ENCODE data around the gene RYR2. TPM values are rescaled to one million over a fixed set of nuclear protein-coding genes. Genes with fewer than 3 reads are reported as not detected.

The RYR2 gene
- total and polyA plus RNA-seq, 9 of the 15 experiments (the other 6 are each of a cell fraction or from before 2014, with no cell fraction given): 0.03 to 0.42 (median 0.14) TPM

GRCh38 chr1:237287876-237288521 is 246.0 kb downstream of the RYR2 start:
- no TSS peak for BruUV-seq (replicated peaks)
- ATAC-seq: no peak
- ChIA-PET POLR2A (no interaction called here), CTCF (ENCODE audit: low intra/inter-chr PET ratio) (no interaction called here)
- Histone ChIP-seq H3K9me1 (ENCODE audit: control insufficient read depth, insufficient read depth, low read length) (no peaks in the 10 kb centered on the region), H3K79me2 (ENCODE audit: control insufficient read depth, insufficient read depth, low read length) (no peaks in the 10 kb centered on the region), H3K4me2 (ENCODE audit: insufficient read depth, low read length) (no peak overlapping the region), H2AFZ (ENCODE audit: low read depth, low read length) (no peak overlapping the region), H3K27ac (ENCODE audit: extremely low read depth, low read depth, low read length) (no peak overlapping the region), H3K4me3 (no peak overlapping the region), H3K9me3 (replicated peaks; ENCODE audit: control insufficient read depth, insufficient read depth, low read depth, low read length) (no peaks in the 10 kb centered on the region), H3K9ac (ENCODE audit: insufficient read depth in 1 of 2, low read depth in 2 of 2, low read length in 2 of 2) (no peak overlapping the region), H3K4me1 (replicated peaks in 1 of 2; ENCODE audit: control insufficient read depth in 2 of 2, insufficient read depth in 2 of 2, low read length in 2 of 2) (no peaks in the 10 kb centered on the region), H4K20me1 (replicated peaks; ENCODE audit: control insufficient read depth, insufficient read depth, low read length) (no peaks in the 10 kb centered on the region), H3K27me3 (ENCODE audit: control insufficient read depth in 2 of 2, insufficient read depth in 2 of 2, low read length in 2 of 2) (no peaks in the 10 kb centered on the region), H3K36me3 (ENCODE audit: control insufficient read depth, insufficient read depth, low read length) (no peaks in the 10 kb centered on the region)
- TF ChIP-seq NFIC (IDR thresholded peaks at IDR 0.05): peak; percentile 85
- peak; percentile 72 for TF ChIP-seq NFIX (CRISPR knock-in tag; IDR thresholded peaks at IDR 0.05; ENCODE audit: low read depth)
- no peak for TF ChIP-seq POLR2H (tag; IDR thresholded peaks at IDR 0.05; ENCODE audit: low read depth)
- no peak for TF ChIP-seq ATF2 (CRISPR knock-in tag; IDR thresholded peaks at IDR 0.05)
- intact Hi-C loops (cut with micrococcal nuclease): no loop called here
- 0% methylated on average over 6 of the region's 6 CpGs for WGBS (ENCODE audit: insufficient coverage, low coverage, missing lambda C conversion rate)
- DNase-seq (ENCODE audit: extremely low read depth in 1 of 4, low spot score in 3 of 4): no peak
- FAIRE-seq: no peak
- in situ Hi-C loops (cut with MboI): no loop called here

- no peak for TF ChIP-seq ZBTB43 (CRISPR knock-in tag; IDR thresholded peaks at IDR 0.05)
- TF ChIP-seq NFIC (IDR thresholded peaks at IDR 0.05): peak; percentile 50
- TF ChIP-seq MTA2 (IDR thresholded peaks at IDR 0.05; ENCODE audit: low read depth): no peak
- TF ChIP-seq ZKSCAN3 (CRISPR knock-in tag; IDR thresholded peaks at IDR 0.05): no peak
- no peak for TF ChIP-seq YBX1 (IDR thresholded peaks at IDR 0.05)
- TF ChIP-seq CCAR2 (IDR thresholded peaks at IDR 0.05; ENCODE audit: low read depth, low read length): no peak
- TF ChIP-seq GATA2 (CRISPR knock-in tag; IDR thresholded peaks at IDR 0.05): no peak
- TF ChIP-seq NFIX (CRISPR knock-in tag; IDR thresholded peaks at IDR 0.05; ENCODE audit: low read depth): peak; percentile 60
- TF ChIP-seq HMBOX1 (IDR thresholded peaks at IDR 0.05): no peak
These were observed 251.8 kb downstream of the RYR2 start for GRCh38 chr1:237293804-237294203.

More at GRCh38 chr1:237293804-237294203, 251.8 kb downstream of the RYR2 start:
- H4K20me1 ChIP-seq (replicated peaks; ENCODE audit: control insufficient read depth, insufficient read depth, low read length): no peaks in the 10 kb centered on the region
- POLR2A ChIA-PET: no interaction called here
- H3K79me2 ChIP-seq (ENCODE audit: control insufficient read depth, insufficient read depth, low read length): no peaks in the 10 kb centered on the region
- H3K4me2 ChIP-seq (ENCODE audit: insufficient read depth, low read length): no peak overlapping the region
- CTCF ChIA-PET (ENCODE audit: low intra/inter-chr PET ratio): no interaction called here
- no peaks in the 10 kb centered on the region for H3K36me3 ChIP-seq (ENCODE audit: control insufficient read depth, insufficient read depth, low read length)
- no peaks in the 10 kb centered on the region for H3K27me3 ChIP-seq (ENCODE audit: control insufficient read depth in 2 of 2, insufficient read depth in 2 of 2, low read length in 2 of 2)
- BruUV-seq (replicated peaks): no TSS peak
- no peaks in the 10 kb centered on the region for H3K9me1 ChIP-seq (ENCODE audit: control insufficient read depth, insufficient read depth, low read length)
- FAIRE-seq (no peak), DNase-seq (ENCODE audit: extremely low read depth in 1 of 4, low spot score in 3 of 4) (no peak), ATAC-seq (no peak)
- H3K9ac ChIP-seq (ENCODE audit: insufficient read depth in 1 of 2, low read depth in 2 of 2, low read length in 2 of 2): no peak overlapping the region
- no peaks in the 10 kb centered on the region for H3K4me1 ChIP-seq (replicated peaks in 1 of 2; ENCODE audit: control insufficient read depth in 2 of 2, insufficient read depth in 2 of 2, low read length in 2 of 2)
- no peak overlapping the region for H3K4me3 ChIP-seq
- in situ Hi-C loops (cut with MboI) (no loop called here), intact Hi-C loops (cut with micrococcal nuclease) (no loop called here)
- H3K9me3 ChIP-seq (replicated peaks; ENCODE audit: control insufficient read depth, insufficient read depth, low read depth, low read length): no peaks in the 10 kb centered on the region; the same call in 1 of the 2 replicates
- H3K27ac ChIP-seq (ENCODE audit: extremely low read depth, low read depth, low read length): no peak overlapping the region
- WGBS (ENCODE audit: insufficient coverage, low coverage, missing lambda C conversion rate): 0% methylated on average over 2 of the region's 2 CpGs
- no peak overlapping the region for H2AFZ ChIP-seq (ENCODE audit: low read depth, low read length)
